ENCODE results near the gene ZNF423. TPM values are rescaled to one million over a fixed set of nuclear protein-coding genes. Genes with fewer than 3 reads are reported as not detected.

The ZNF423 gene
- total and polyA plus RNA-seq, 9 of the 15 experiments (the other 6 are each of a cell fraction or from before 2014, with no cell fraction given), result not detected

DNA sequence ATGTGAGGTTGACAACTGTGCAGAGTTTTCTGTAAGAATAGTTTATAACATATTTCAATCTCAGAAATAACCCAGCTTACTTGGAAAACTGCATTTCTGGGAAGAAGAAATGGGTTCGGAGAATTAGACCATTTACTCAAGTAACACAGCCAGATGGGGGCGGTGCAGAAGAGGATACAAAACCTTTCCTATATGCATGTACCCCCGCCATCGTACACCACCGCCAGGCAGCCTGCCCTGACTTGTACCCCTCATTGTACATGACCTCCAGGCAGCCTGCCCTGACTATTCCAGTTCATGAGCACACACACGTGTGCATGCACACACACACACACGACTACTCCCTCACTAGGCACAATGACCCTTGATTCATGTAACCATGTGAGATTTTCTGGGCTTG, 328.3 kb downstream of the ZNF423 start:
- intact Hi-C loops (cut with micrococcal nuclease), result no loop called here
- Histone ChIP-seq H3K9ac (ENCODE audit: insufficient read depth in 1 of 2, low read depth in 2 of 2, low read length in 2 of 2) (no peak overlapping the region), H3K4me2 (ENCODE audit: insufficient read depth, low read length) (no peak overlapping the region), H3K9me1 (ENCODE audit: control insufficient read depth, insufficient read depth, low read length) (no peaks in the 10 kb centered on the region), H3K27me3 (ENCODE audit: control insufficient read depth in 2 of 2, insufficient read depth in 2 of 2, low read length in 2 of 2) (peaks cover 15 to 66% of the 10 kb centered on the region in 2 experiments; a peak in 4 of 5 replicates), H3K36me3 (ENCODE audit: control insufficient read depth, insufficient read depth, low read length) (no peaks in the 10 kb centered on the region), H4K20me1 (replicated peaks; ENCODE audit: control insufficient read depth, insufficient read depth, low read length) (peaks cover 8% of the 10 kb centered on the region; the same call in 1 of the 2 replicates), H2AFZ (ENCODE audit: low read depth, low read length) (no peak overlapping the region), H3K4me1 (replicated peaks in 1 of 2; ENCODE audit: control insufficient read depth in 2 of 2, insufficient read depth in 2 of 2, low read length in 2 of 2) (peaks cover 0 to 3% of the 10 kb centered on the region in 2 experiments; a peak in 2 of 5 replicates), H3K27ac (ENCODE audit: extremely low read depth, low read depth, low read length) (no peak overlapping the region), H3K4me3 (no peak overlapping the region), H3K9me3 (replicated peaks; ENCODE audit: control insufficient read depth, insufficient read depth, low read depth, low read length) (no peaks in the 10 kb centered on the region), H3K79me2 (ENCODE audit: control insufficient read depth, insufficient read depth, low read length) (no peaks in the 10 kb centered on the region)
- no TSS peak for BruUV-seq (replicated peaks)
- peak in 2 of 4 experiments; percentile 22 to 35 for DNase-seq (ENCODE audit: extremely low read depth in 1 of 4, low spot score in 3 of 4)
- peak; percentile 93 for TF ChIP-seq ZFP36 (IDR thresholded peaks at IDR 0.05; ENCODE audit: low read depth, low read length, partially characterized antibody)
- no peak for TF ChIP-seq ZFX (CRISPR knock-in tag; IDR thresholded peaks at IDR 0.05)
- TF ChIP-seq PHTF2 (CRISPR knock-in tag; IDR thresholded peaks at IDR 0.05), result no peak
- TF ChIP-seq RBM22 (IDR thresholded peaks at IDR 0.05; ENCODE audit: low read depth, low read length, poor library complexity, severe bottlenecking), result no peak
- TF ChIP-seq, protein P1, sequence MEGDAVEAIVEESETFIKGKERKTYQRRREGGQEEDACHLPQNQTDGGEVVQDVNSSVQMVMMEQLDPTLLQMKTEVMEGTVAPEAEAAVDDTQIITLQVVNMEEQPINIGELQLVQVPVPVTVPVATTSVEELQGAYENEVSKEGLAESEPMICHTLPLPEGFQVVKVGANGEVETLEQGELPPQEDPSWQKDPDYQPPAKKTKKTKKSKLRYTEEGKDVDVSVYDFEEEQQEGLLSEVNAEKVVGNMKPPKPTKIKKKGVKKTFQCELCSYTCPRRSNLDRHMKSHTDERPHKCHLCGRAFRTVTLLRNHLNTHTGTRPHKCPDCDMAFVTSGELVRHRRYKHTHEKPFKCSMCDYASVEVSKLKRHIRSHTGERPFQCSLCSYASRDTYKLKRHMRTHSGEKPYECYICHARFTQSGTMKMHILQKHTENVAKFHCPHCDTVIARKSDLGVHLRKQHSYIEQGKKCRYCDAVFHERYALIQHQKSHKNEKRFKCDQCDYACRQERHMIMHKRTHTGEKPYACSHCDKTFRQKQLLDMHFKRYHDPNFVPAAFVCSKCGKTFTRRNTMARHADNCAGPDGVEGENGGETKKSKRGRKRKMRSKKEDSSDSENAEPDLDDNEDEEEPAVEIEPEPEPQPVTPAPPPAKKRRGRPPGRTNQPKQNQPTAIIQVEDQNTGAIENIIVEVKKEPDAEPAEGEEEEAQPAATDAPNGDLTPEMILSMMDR (IDR thresholded peaks at IDR 0.05 in 2 of 3, conservative IDR thresholded peaks at IDR 0.05 in 1 of 3; ENCODE audit: insufficient read depth in 2 of 3, low read depth in 1 of 3, low read length in 3 of 3), result 0 out of 6 replicates have a peak, but pooled peaks of 2 of the 3 experiments have one; percentile 10 to 12
- no peak for TF ChIP-seq E2F3 (CRISPR knock-in tag; IDR thresholded peaks at IDR 0.05)
- TF ChIP-seq WHSC1 (IDR thresholded peaks at IDR 0.05; ENCODE audit: low read length), result no peak
- ChIA-PET POLR2A (no interaction called here), CTCF (ENCODE audit: low intra/inter-chr PET ratio) (no interaction called here)
- in situ Hi-C loops (cut with MboI), result no loop called here
- no peak for FAIRE-seq
- WGBS (ENCODE audit: insufficient coverage, low coverage, missing lambda C conversion rate), result 0% methylated on average over 7 of the region's 7 CpGs
- ATAC-seq, result peak; percentile 32; the same call in 2 of the 3 replicates
